OCI-LY1 (cell line): Measurements from ENCODE around the gene CEP44.

ENCODE experiments used
- H2AFZ ChIP-seq: fragments of 200-600 bp; sonication (generic), shearing (Covaris generic); 2 replicates; pipeline ENCODE4 v1.6.0; 2014; ENCODE audit warnings: antibody characterized with exemption, mild to moderate bottlenecking, low read length
- H3F3A ChIP-seq: fragments of 200-600 bp; sonication (generic), shearing (Covaris generic); 2 replicates; pipeline ENCODE4 v1.6.0; 2014; ENCODE audit warnings: mild to moderate bottlenecking, antibody characterized with exemption, low read length, moderate library complexity; ENCODE audit not compliant: insufficient read depth
- H3K27ac ChIP-seq: fragments of 200-600 bp; sonication (generic); 2 replicates; pipeline ENCODE4 v1.5.1; 2014; ENCODE audit warnings: low read length, mixed run types, mild to moderate bottlenecking, low read depth; ENCODE audit not compliant: poor library complexity, severe bottlenecking
- H3K27me3 ChIP-seq: fragments of 200-600 bp; sonication (generic); 2 replicates; pipeline ENCODE4 v1.6.0; 2014; ENCODE audit warnings: antibody characterized with exemption, mild to moderate bottlenecking, low read length, moderate library complexity; ENCODE audit not compliant: insufficient read depth
- H3K36me3 ChIP-seq: fragments of 200-600 bp; sonication (generic); 2 replicates; pipeline ENCODE4 v1.6.1; 2014; ENCODE audit warnings: mild to moderate bottlenecking, antibody characterized with exemption, low read length, moderate library complexity, mixed read lengths; ENCODE audit not compliant: insufficient read depth
- H3K4me1 ChIP-seq: fragments of 200-600 bp; sonication (generic); 2 replicates; pipeline ENCODE4 v1.5.1; 2014; ENCODE audit warnings: mild to moderate bottlenecking, low read length, moderate library complexity; ENCODE audit not compliant: insufficient read depth, severe bottlenecking
- H3K4me2 ChIP-seq: fragments of 200-600 bp; sonication (generic), shearing (Covaris generic); 2 replicates; pipeline ENCODE4 v1.6.1; 2014; ENCODE audit warnings: low read length
- H3K4me3 ChIP-seq: fragments of 200-600 bp; sonication (generic); 2 replicates; pipeline ENCODE4 v1.5.1; 2014; ENCODE audit warnings: low read length, low read depth, mild to moderate bottlenecking, mixed read lengths; ENCODE audit not compliant: poor library complexity, severe bottlenecking
- H3K79me2 ChIP-seq: fragments of 200-600 bp; shearing (Covaris generic); 2 replicates; pipeline ENCODE4 v1.6.1; 2016; ENCODE audit warnings: mixed run types, low read length, mixed read lengths; ENCODE audit not compliant: insufficient read depth
- H3K9ac ChIP-seq: fragments of 200-600 bp; sonication (generic), shearing (Covaris generic); 2 replicates; pipeline ENCODE4 v1.6.1; 2014; ENCODE audit warnings: mild to moderate bottlenecking, low read length, mixed read lengths
- H3K9me2 ChIP-seq: fragments of 200-600 bp; sonication (generic), shearing (Covaris generic); 2 replicates; pipeline ENCODE4 v1.6.1; 2014; ENCODE audit warnings: low read depth, mild to moderate bottlenecking, low read length, mixed read lengths
- H3K9me3 ChIP-seq: fragments of 200-600 bp; shearing (Covaris generic); 2 replicates; pipeline ENCODE4 v1.6.1; 2014; ENCODE audit warnings: low read length, mixed read lengths
- H4K20me1 ChIP-seq: fragments of 200-600 bp; sonication (generic), shearing (Covaris generic); 2 replicates; pipeline ENCODE4 v1.6.0; 2016; ENCODE audit warnings: mild to moderate bottlenecking, low read length; ENCODE audit not compliant: insufficient read depth
- CTCF ChIP-seq: fragments of 200-600 bp; sonication (generic), shearing (Covaris generic); IDR thresholded peaks from 2 replicates; pipeline ENCODE4 v1.5.1; 2017; ENCODE audit warnings: mild to moderate bottlenecking, antibody characterized with exemption, low read length, moderate library complexity, mixed read lengths
- EZH2 ChIP-seq: fragments of 200-600 bp; sonication (generic), shearing (Covaris generic); IDR thresholded peaks from 2 replicates; pipeline ENCODE4 v1.8.0; 2017; ENCODE audit warnings: borderline replicate concordance, mixed run types, mild to moderate bottlenecking, antibody characterized with exemption, low read length, moderate library complexity, mixed read lengths

Gene CEP44

GRCh38 chr4:174349156-174349555 lies 65.4 kb downstream of the CEP44 start:
- no peaks in the 10 kb centered on the region for H3K4me1 ChIP-seq
- TF ChIP-seq CTCF, result no peak
- H3K27me3 ChIP-seq, result no peaks in the 10 kb centered on the region
- no peak overlapping the region for H3K9ac ChIP-seq
- H4K20me1 ChIP-seq, result no peaks in the 10 kb centered on the region
- H3F3A ChIP-seq, result no peaks in the 10 kb centered on the region
- no peaks in the 10 kb centered on the region for H3K9me3 ChIP-seq
- no peaks in the 10 kb centered on the region for H3K79me2 ChIP-seq
- H3K4me2 ChIP-seq, result no peak overlapping the region
- no peak overlapping the region for H3K27ac ChIP-seq
- H3K4me3 ChIP-seq, result no peak overlapping the region
- no peaks in the 10 kb centered on the region for H3K36me3 ChIP-seq
- no peaks in the 10 kb centered on the region for H3K9me2 ChIP-seq
- no peak overlapping the region for H2AFZ ChIP-seq

GRCh38 chr4:174352061-174352819 lies 68.5 kb downstream of the CEP44 start:
- Histone ChIP-seq H3K9me2 (no peaks in the 10 kb centered on the region), H3K36me3 (no peaks in the 10 kb centered on the region), H3K4me1 (no peaks in the 10 kb centered on the region), H3K27ac (no peak overlapping the region), H4K20me1 (no peaks in the 10 kb centered on the region), H2AFZ (no peak overlapping the region), H3K79me2 (no peaks in the 10 kb centered on the region), H3K27me3 (no peaks in the 10 kb centered on the region), H3K4me2 (no peak overlapping the region), H3F3A (no peaks in the 10 kb centered on the region), H3K4me3 (no peak overlapping the region), H3K9ac (no peak overlapping the region), H3K9me3 (no peaks in the 10 kb centered on the region)
- no peak for TF ChIP-seq CTCF
- TF ChIP-seq EZH2, result no peak

- Histone ChIP-seq H3K9me3 (no peaks in the 10 kb centered on the region), H3K27ac (no peak overlapping the region), H3K9ac (no peak overlapping the region), H3F3A (no peaks in the 10 kb centered on the region), H3K4me2 (no peak overlapping the region), H2AFZ (no peak overlapping the region), H3K4me1 (no peaks in the 10 kb centered on the region), H4K20me1 (no peaks in the 10 kb centered on the region), H3K9me2 (no peaks in the 10 kb centered on the region), H3K27me3 (no peaks in the 10 kb centered on the region), H3K36me3 (no peaks in the 10 kb centered on the region), H3K4me3 (no peak overlapping the region), H3K79me2 (no peaks in the 10 kb centered on the region)
- TF ChIP-seq EZH2, result no peak
These were observed 73.6 kb downstream of the CEP44 start for GRCh38 chr4:174357321-174357720.

DNA sequence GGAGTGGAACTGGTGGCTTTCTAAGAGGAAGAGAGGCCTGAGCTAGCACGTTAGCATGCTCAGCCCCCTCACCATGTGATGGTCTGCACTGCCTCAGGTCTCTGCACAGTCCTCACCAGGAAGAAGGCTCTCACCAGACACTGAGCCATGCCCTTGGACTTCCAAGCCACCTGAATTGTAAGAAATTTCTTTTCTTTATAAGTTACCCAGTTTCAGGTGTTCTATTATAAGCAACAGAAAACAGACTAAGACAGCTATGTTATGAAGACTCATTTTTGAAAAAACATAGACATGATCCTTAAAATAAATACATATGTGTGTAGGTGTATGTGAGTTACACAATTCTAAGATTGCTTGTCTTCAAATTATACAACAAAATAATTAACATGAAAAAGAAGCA lies 74.7 kb downstream of the CEP44 start:
- H2AFZ ChIP-seq, result no peak overlapping the region
- H3K36me3 ChIP-seq, result no peaks in the 10 kb centered on the region
- no peak overlapping the region for H3K4me3 ChIP-seq
- no peak for TF ChIP-seq CTCF
- no peak for TF ChIP-seq EZH2
- H3K9me3 ChIP-seq, result no peaks in the 10 kb centered on the region
- H3K27ac ChIP-seq, result no peak overlapping the region
- no peaks in the 10 kb centered on the region for H3K4me1 ChIP-seq
- no peak overlapping the region for H3K4me2 ChIP-seq
- H3K27me3 ChIP-seq, result no peaks in the 10 kb centered on the region
- no peaks in the 10 kb centered on the region for H4K20me1 ChIP-seq
- no peaks in the 10 kb centered on the region for H3F3A ChIP-seq
- no peaks in the 10 kb centered on the region for H3K79me2 ChIP-seq
- no peaks in the 10 kb centered on the region for H3K9me2 ChIP-seq
- no peak overlapping the region for H3K9ac ChIP-seq
